Thyroid gland (tissue), 4 donors: ENCODE data around the gene NISCH. TPM values are rescaled to one million over a fixed set of nuclear protein-coding genes. Genes with fewer than 3 reads are reported as not detected.
A peak's percentile ranks its signal among the peaks of the same experiment; 100 is the strongest.

Source experiments
- DNase-seq, 2 donors: peaks; one replicate each; pipeline ENCODE4 v3.0.0-alpha.2; 2019
- H3K27ac ChIP-seq, 3 donors: fragments of 200-600 bp; sonication (generic); 1 replicate in 2 of 3; 2 replicates in 1 of 3; pipeline ENCODE4 v1.5.1; 2016 to 2019; ENCODE audit warnings: mild to moderate bottlenecking in 1 of 3, moderate library complexity in 1 of 3
- H3K27me3 ChIP-seq: fragments of 200-600 bp; sonication (generic); one replicate; pipeline ENCODE4 v1.5.1; 2019
- H3K36me3 ChIP-seq, 2 donors: fragments of 200-600 bp; sonication (generic); one replicate each; pipeline ENCODE4 v1.5.1; 2016 to 2019
- H3K4me1 ChIP-seq, 2 donors: fragments of 200-600 bp; sonication (generic); one replicate each; pipeline ENCODE4 v1.5.1; 2017 to 2019
- H3K4me3 ChIP-seq, 3 donors: fragments of 200-600 bp; sonication (generic); replicated peaks in 1 of 3; 1 replicate in 2 of 3; 2 replicates in 1 of 3; pipeline ENCODE4 v1.5.1; 2016; ENCODE audit warnings: mild to moderate bottlenecking in 1 of 3
- H3K9me3 ChIP-seq: fragments of 200-600 bp; sonication (generic); one replicate; pipeline ENCODE4 v1.5.1; 2017
- POLR2A ChIP-seq, 2 donors: fragments of 450-650 bp; IDR thresholded peaks; one replicate each; pipeline ENCODE4 v1.6.1; 2017; ENCODE audit warnings: antibody characterized with exemption in 2 of 2, mild to moderate bottlenecking in 2 of 2, moderate library complexity in 1 of 2
- WGBS, 2 donors: methylation state at CpG; one replicate each; pipeline ENCODE4 v1.1.5; 2017; 5-methylcytosine and 5-hydroxymethylcytosine counted together
- intact Hi-C: fragments of 100-400 bp; cut with DNase I; formaldehyde crosslinking; loops from one replicate; pipeline ENCODE4 v1.15.1; 2023
- total RNA-seq, 4 donors: library from RNA; depleted of rRNA; stranded (reverse); fragments of >200 nt; gene quantifications; one replicate each; pipeline ENCODE4 v1.2.3, GENCODE V29; 2016
- TF ChIP-seq, protein P1 (sequence below), 6 experiments: fragments of 200-600 bp in 3 of 6; fragments of 450-650 bp in 3 of 6; sonication (generic) in 3 of 6; IDR thresholded peaks; one replicate each; pipeline ENCODE4 v1.5.1; 2016 to 2019; ENCODE audit warnings: antibody characterized with exemption in 6 of 6, mild to moderate bottlenecking in 2 of 6, inconsistent platforms in 1 of 6, moderate library complexity in 1 of 6

NISCH gene
- total RNA-seq, 4 donors from 2014 or later, result 71.8 to 88.2 (median 86.2) TPM

DNA sequence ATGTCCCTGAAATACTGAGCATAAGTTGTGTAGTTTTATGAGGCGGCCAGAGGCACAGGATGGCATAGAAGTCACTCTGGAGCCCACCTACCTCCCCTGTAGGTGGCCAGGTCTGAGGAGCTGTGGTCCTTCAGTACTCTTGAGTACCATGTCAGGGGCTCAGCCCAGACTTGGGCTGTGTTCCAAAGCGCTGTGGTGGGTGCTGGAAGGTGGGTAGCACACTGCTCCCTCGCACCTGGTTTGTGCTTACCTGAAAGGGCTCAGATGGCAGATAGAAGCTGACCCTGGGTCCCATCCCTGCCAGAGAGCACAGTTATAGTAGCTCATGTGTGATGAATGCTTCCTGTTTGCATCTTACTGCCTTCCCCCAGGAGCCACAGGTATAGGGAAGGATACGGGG is 15.5 kb downstream of the NISCH start:
- Histone ChIP-seq H3K27me3 (no peaks in the 10 kb centered on the region), H3K9me3 (no peaks in the 10 kb centered on the region), H3K4me3 (no peak overlapping the region), H3K4me1 (no peaks in the 10 kb centered on the region), H3K27ac (no peak overlapping the region), H3K36me3 (peaks cover 42% of the 10 kb centered on the region in 2 donors)
- no peak for DNase-seq
- TF ChIP-seq, protein P1, sequence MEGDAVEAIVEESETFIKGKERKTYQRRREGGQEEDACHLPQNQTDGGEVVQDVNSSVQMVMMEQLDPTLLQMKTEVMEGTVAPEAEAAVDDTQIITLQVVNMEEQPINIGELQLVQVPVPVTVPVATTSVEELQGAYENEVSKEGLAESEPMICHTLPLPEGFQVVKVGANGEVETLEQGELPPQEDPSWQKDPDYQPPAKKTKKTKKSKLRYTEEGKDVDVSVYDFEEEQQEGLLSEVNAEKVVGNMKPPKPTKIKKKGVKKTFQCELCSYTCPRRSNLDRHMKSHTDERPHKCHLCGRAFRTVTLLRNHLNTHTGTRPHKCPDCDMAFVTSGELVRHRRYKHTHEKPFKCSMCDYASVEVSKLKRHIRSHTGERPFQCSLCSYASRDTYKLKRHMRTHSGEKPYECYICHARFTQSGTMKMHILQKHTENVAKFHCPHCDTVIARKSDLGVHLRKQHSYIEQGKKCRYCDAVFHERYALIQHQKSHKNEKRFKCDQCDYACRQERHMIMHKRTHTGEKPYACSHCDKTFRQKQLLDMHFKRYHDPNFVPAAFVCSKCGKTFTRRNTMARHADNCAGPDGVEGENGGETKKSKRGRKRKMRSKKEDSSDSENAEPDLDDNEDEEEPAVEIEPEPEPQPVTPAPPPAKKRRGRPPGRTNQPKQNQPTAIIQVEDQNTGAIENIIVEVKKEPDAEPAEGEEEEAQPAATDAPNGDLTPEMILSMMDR (IDR thresholded peaks at IDR 0.05), result no peak
- intact Hi-C loops, result no loop called here
- 100% methylated on average over 2 to 3 of the region's 4 CpGs for WGBS, 2 donors

DNA sequence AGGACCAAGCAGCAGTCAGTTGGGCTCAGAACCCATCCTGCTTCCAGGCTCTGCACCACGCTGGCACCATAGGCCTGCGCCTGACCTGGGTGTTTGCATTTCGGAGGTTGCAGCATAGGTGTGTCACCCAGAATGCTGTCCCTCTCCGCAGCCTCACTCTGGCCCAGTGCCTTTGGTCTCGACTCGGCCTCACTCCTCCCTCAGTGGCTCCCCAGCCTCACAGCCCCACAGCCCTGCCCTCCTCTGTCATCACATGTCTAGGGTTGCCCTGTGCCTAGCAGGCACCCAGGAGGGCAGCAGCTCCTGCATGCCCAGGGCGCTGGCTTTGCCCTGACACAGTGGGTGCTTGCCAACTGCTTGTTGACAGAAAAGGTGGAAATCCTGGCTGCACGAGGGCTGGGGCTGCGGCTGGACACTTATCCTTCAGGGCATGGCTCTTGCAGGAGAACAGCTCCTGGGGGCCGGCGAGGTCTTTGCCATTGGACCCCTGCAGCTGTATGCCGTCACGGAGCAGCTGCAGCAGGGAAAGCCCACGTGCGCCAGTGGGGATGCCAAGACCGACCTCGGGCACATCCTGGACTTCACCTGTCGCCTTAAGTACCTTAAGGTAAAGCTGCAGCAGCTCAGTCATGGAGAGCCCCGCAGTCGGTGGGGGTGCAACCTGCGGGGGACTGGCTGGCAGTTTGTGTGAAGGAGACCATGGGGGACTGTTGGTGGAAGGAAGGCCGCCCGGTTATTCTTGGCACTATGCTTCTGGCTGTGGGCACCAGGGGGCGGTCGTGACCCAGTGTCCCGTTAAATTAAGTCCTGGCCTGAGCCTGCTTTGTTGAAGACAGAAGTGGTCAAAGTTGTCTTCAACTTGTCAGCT is 16.2 kb downstream of the NISCH start:
- Histone ChIP-seq H3K27ac (no peak overlapping the region), H3K36me3 (peaks cover 45 to 49% of the 10 kb centered on the region in 2 donors), H3K4me1 (no peaks in the 10 kb centered on the region), H3K27me3 (no peaks in the 10 kb centered on the region), H3K4me3 (no peak overlapping the region), H3K9me3 (no peaks in the 10 kb centered on the region)
- WGBS, 2 donors, result 56 to 78% methylated on average over 12 to 16 of the region's 26 CpGs
- intact Hi-C loops, result no loop called here
- DNase-seq, result peak; percentile 66
- TF ChIP-seq, protein P1 (IDR thresholded peaks at IDR 0.05), result peak; percentile 28 to 67 (median 54)
- TF ChIP-seq POLR2A (IDR thresholded peaks at IDR 0.05), result no peak

DNA sequence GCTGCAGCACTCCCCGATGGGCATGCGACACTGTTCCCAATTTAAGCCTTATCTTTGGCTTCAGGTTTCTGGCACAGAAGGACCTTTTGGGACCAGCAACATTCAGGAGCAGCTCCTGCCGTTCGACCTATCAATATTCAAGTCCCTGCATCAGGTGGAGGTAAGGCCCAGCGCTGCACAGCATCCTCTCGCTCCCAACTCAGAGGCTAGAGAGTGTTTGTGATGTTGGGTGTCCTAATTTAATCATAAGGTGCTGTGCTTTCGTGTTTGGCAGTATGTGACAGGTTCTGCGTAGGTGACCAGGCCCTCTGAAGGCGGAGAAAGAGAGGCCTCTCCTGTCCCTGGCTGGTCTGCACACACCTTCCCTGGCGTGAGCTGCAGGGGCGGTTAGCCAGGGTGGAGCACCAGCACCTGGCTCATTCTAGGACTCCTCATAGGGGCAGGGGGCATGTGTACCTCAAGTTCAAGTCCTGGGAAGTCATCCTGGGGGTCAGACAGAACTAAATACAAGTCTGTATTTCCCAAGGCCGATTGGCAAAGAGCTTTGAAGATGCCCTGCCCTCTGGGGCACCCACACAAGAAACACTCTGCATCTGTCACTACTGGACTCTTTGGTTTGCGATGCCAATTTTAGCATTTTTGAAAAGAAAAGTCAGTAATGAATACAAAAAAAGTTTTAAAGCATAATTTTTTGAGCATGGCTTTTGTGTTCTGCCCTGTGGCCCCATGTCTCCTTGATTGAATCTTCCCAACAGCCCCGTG is 17.0 kb downstream of the NISCH start:
- no peak for DNase-seq
- no peak overlapping the region for H3K4me3 ChIP-seq
- TF ChIP-seq, protein P1 (IDR thresholded peaks at IDR 0.05), result no peak
- peaks cover 47 to 57% of the 10 kb centered on the region in 2 donors for H3K36me3 ChIP-seq
- 78 to 85% methylated on average over 13 to 14 of the region's 14 CpGs for WGBS, 2 donors
- no peaks in the 10 kb centered on the region for H3K27me3 ChIP-seq
- no peaks in the 10 kb centered on the region for H3K9me3 ChIP-seq
- no peaks in the 10 kb centered on the region for H3K4me1 ChIP-seq
- intact Hi-C loops, result no loop called here
- H3K27ac ChIP-seq, result no peak overlapping the region

DNA sequence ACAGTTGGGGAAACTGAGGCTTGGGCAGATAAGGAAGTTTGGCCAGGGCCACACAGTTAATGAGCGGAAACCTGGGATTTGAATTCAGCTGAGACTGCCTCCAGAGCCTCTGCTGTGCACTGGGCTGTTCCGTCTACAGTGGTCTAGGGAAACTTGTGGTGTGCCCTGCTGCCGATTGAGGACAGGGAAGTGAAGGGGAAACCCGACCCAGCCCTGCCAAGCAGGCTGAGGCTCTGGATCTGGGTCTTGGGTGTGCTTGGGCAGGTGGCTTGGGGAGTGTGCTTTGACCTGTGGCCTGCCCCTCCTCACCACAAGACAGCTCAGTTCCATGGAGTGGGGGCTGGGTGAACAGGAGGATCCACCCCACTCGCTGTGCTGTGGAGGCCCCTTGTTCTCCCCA is 17.6 kb downstream of the NISCH start:
- Histone ChIP-seq H3K9me3 (no peaks in the 10 kb centered on the region), H3K4me1 (no peaks in the 10 kb centered on the region), H3K4me3 (no peak overlapping the region), H3K36me3 (peaks cover 53 to 63% of the 10 kb centered on the region in 2 donors), H3K27ac (no peak overlapping the region), H3K27me3 (no peaks in the 10 kb centered on the region)
- TF ChIP-seq, protein P1 (IDR thresholded peaks at IDR 0.05), result no peak
- TF ChIP-seq POLR2A (IDR thresholded peaks at IDR 0.05), result no peak
- 92 to 100% methylated on average over 3 to 4 of the region's 5 CpGs for WGBS, 2 donors
- intact Hi-C loops, result no loop called here
- no peak for DNase-seq
